T-helper 1 cell treated with Interleukin-12 subunit alpha and Interleukin-12 subunit beta and Interleukin-4 antibody, amounts not matched to agents 30 ng/mL and 1 ng/mL, for 36 hours (primary cell): ENCODE measurements around the gene CREB5. TPM values are rescaled to one million over a fixed set of nuclear protein-coding genes. Genes with fewer than 3 reads are reported as not detected.

Experiments
- total RNA-seq: library from RNA; stranded (reverse); gene quantifications from 2 replicates; pipeline ENCODE4 v1.2.3, GENCODE V29; 2022

CREB5 gene
- total RNA-seq, 1 donor from 2014 or later: not detected

Other genes starting within 250 kb of the CREB5 start
- gene JAZF1, start 231.7 kb upstream of the CREB5 start, total RNA-seq: 3.5 and 4.7 TPM in 2 replicates